Parathyroid adenoma (tissue), 2 donors: Measurements from ENCODE around the gene RBM34.

Source experiments
- H2AFZ ChIP-seq: fragments of 300-600 bp; sonication (generic); one replicate; pipeline ENCODE4 v1.7.0; 2017; ENCODE audit warnings: antibody characterized with exemption, mild to moderate bottlenecking
- H3K27ac ChIP-seq: fragments of 300-600 bp; sonication (generic); one replicate; pipeline ENCODE4 v1.7.0; 2017
- H3K27me3 ChIP-seq: fragments of 300-600 bp; sonication (generic); one replicate; pipeline ENCODE4 v1.7.0; 2017; ENCODE audit warnings: low read length; ENCODE audit not compliant: control insufficient read depth, insufficient read depth
- H3K36me3 ChIP-seq: fragments of 300-600 bp; sonication (generic); one replicate; pipeline ENCODE4 v1.7.0; 2017; ENCODE audit warnings: low read length; ENCODE audit not compliant: control insufficient read depth, insufficient read depth
- H3K4me1 ChIP-seq: fragments of 300-600 bp; sonication (generic); one replicate; pipeline ENCODE4 v1.7.0; 2017; ENCODE audit warnings: control low read depth
- H3K4me2 ChIP-seq: fragments of 300-600 bp; sonication (generic); one replicate; pipeline ENCODE4 v1.7.0; 2017; ENCODE audit warnings: low read length
- H3K4me3 ChIP-seq: fragments of 300-600 bp; sonication (generic); one replicate; pipeline ENCODE4 v1.7.0; 2017; ENCODE audit warnings: low read depth, low read length
- H3K79me2 ChIP-seq: fragments of 300-600 bp; sonication (generic); one replicate; pipeline ENCODE4 v1.7.0; 2017; ENCODE audit warnings: control low read depth
- H3K9ac ChIP-seq: fragments of 300-600 bp; sonication (generic); one replicate; pipeline ENCODE4 v1.7.0; 2017; ENCODE audit warnings: mild to moderate bottlenecking
- H3K9me3 ChIP-seq: fragments of 300-600 bp; sonication (generic); one replicate; pipeline ENCODE4 v1.7.0; 2017; ENCODE audit warnings: low read length; ENCODE audit not compliant: control insufficient read depth
- CTCF ChIP-seq: fragments of 300-600 bp; sonication (generic); IDR thresholded peaks from one replicate; pipeline ENCODE4 v1.7.0; 2017; ENCODE audit warnings: antibody characterized with exemption, mild to moderate bottlenecking
- donor health status: primary hyperparathyroidism.

RBM34 gene

GRCh38 chr1:235102993-235103411 is 58.0 kb downstream of the RBM34 start:
- Histone ChIP-seq H3K9ac (no peak overlapping the region), H3K79me2 (no peaks in the 10 kb centered on the region), H3K4me1 (no peaks in the 10 kb centered on the region), H3K27me3 (no peaks in the 10 kb centered on the region), H3K4me3 (no peak overlapping the region), H3K9me3 (no peaks in the 10 kb centered on the region), H3K4me2 (no peak overlapping the region), H3K36me3 (no peaks in the 10 kb centered on the region), H3K27ac (no peak overlapping the region), H2AFZ (no peak overlapping the region)
- TF ChIP-seq CTCF: no peak

GRCh38 chr1:235102259-235102582 is 58.8 kb downstream of the RBM34 start:
- no peak overlapping the region for H2AFZ ChIP-seq
- no peak overlapping the region for H3K27ac ChIP-seq
- no peaks in the 10 kb centered on the region for H3K9me3 ChIP-seq
- no peaks in the 10 kb centered on the region for H3K79me2 ChIP-seq
- no peak for TF ChIP-seq CTCF
- H3K36me3 ChIP-seq: no peaks in the 10 kb centered on the region
- no peak overlapping the region for H3K4me3 ChIP-seq
- no peak overlapping the region for H3K9ac ChIP-seq
- H3K4me2 ChIP-seq: no peak overlapping the region
- H3K4me1 ChIP-seq: no peaks in the 10 kb centered on the region
- no peaks in the 10 kb centered on the region for H3K27me3 ChIP-seq

GRCh38 chr1:235101558-235102258 is 59.3 kb downstream of the RBM34 start:
- no peaks in the 10 kb centered on the region for H3K79me2 ChIP-seq
- no peak overlapping the region for H3K27ac ChIP-seq
- H3K9ac ChIP-seq: no peak overlapping the region
- H3K4me2 ChIP-seq: no peak overlapping the region
- no peaks in the 10 kb centered on the region for H3K27me3 ChIP-seq
- no peak overlapping the region for H3K4me3 ChIP-seq
- H3K9me3 ChIP-seq: no peaks in the 10 kb centered on the region
- no peak overlapping the region for H2AFZ ChIP-seq
- TF ChIP-seq CTCF: no peak
- H3K4me1 ChIP-seq: no peaks in the 10 kb centered on the region
- no peaks in the 10 kb centered on the region for H3K36me3 ChIP-seq

GRCh38 chr1:235100194-235100772 is 60.8 kb downstream of the RBM34 start:
- Histone ChIP-seq H3K4me3 (no peak overlapping the region), H2AFZ (no peak overlapping the region), H3K4me1 (no peaks in the 10 kb centered on the region), H3K79me2 (no peaks in the 10 kb centered on the region), H3K9ac (no peak overlapping the region), H3K36me3 (no peaks in the 10 kb centered on the region), H3K27me3 (no peaks in the 10 kb centered on the region), H3K4me2 (no peak overlapping the region), H3K27ac (no peak overlapping the region), H3K9me3 (no peaks in the 10 kb centered on the region)
- no peak for TF ChIP-seq CTCF

- Histone ChIP-seq H3K27me3 (no peaks in the 10 kb centered on the region), H3K9ac (no peak overlapping the region), H3K4me3 (no peak overlapping the region), H3K27ac (no peak overlapping the region), H3K4me2 (no peak overlapping the region), H2AFZ (no peak overlapping the region), H3K9me3 (no peaks in the 10 kb centered on the region), H3K36me3 (no peaks in the 10 kb centered on the region), H3K4me1 (no peaks in the 10 kb centered on the region), H3K79me2 (no peaks in the 10 kb centered on the region)
- TF ChIP-seq CTCF: no peak
Observed at GRCh38 chr1:235098991-235099390, 62.1 kb downstream of the RBM34 start.
